Activated CD4-positive, CD25-positive, alpha-beta regulatory T cell (primary cell): Measurements from ENCODE around the gene ANO2.

Experiments used
- DNase-seq, 4 experiments: peaks; one replicate each; lab custom pipeline; 2025; lab: John Stamatoyannopoulos, UW

Gene ANO2

GRCh38 chr12:5723711-5724252, 221.3 kb downstream of the ANO2 start:
- no peak for DNase-seq

- no peak for DNase-seq
These were observed 222.0 kb downstream of the ANO2 start for GRCh38 chr12:5723071-5723470.

- DNase-seq = no peak
These were observed 224.6 kb downstream of the ANO2 start for GRCh38 chr12:5720381-5721005.

- DNase-seq = no peak
These were observed 226.4 kb downstream of the ANO2 start for GRCh38 chr12:5718680-5719079.

DNA sequence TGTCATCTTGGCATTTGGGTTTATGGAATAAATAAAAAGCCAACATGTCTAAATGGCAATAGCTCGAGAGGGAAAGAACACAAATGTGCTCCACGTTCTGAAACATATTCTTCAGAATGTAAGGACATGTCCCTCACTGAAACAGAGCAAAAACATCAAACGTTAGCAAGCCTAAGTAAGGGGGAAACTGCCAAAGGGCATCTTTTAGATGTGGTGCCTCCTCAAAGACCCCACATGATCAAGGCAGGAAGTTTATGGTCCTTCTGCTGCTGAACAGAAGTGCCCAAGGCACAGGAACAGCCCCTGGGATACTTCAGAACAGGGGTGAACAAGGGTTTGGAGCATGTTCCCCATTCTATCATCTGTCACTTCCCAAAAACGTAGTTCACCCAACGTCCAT, 227.0 kb downstream of the ANO2 start:
- DNase-seq = no peak

- DNase-seq = no peak
These were observed 228.1 kb downstream of the ANO2 start for GRCh38 chr12:5716976-5717375.

- DNase-seq = no peak
These were observed 228.9 kb downstream of the ANO2 start for GRCh38 chr12:5716201-5716600.

DNA sequence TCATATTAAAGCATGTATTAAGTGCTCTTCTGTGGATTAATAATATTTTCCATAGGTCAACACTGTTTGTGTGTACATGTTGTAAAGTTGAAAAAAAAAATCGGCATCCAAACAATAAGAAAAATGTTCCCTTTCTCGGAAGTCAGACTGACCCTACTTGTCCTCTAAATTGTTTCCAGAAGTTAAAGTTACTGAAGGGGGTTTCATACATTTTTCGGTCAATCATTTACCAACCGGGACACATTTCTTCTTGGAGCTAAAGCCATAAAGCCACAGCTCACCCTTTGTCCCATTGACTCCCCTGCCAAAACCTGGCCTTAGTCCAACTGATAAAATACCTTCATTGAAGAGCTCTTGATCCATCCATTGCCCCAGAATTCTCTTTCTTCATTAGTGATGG, 230.0 kb downstream of the ANO2 start:
- DNase-seq = no peak

- DNase-seq = no peak
These were observed 231.4 kb downstream of the ANO2 start for GRCh38 chr12:5713599-5714081.

GRCh38 chr12:5710260-5710878, 234.7 kb downstream of the ANO2 start:
- no peak for DNase-seq

- no peak for DNase-seq
These were observed 236.7 kb downstream of the ANO2 start for GRCh38 chr12:5708371-5708770.

DNA sequence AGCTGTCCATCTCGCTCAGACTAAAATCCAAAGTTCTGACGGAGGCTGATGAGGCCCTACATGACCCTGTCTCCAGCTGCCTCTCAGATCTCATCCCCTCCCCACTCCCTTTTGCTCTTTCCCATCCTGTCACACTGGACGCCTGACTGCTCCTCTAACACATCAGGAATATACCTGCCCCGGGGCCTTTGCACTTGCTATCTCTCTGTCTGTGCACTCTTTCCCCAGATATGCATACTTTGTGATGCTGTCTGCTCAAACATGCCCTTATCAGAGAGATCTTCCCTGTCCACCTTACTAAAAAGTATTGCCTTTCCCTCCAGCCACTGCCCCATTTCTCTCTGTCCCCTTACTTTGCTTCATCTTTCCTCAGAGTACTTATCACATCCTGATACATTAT, 238.8 kb downstream of the ANO2 start:
- DNase-seq = no peak

DNA sequence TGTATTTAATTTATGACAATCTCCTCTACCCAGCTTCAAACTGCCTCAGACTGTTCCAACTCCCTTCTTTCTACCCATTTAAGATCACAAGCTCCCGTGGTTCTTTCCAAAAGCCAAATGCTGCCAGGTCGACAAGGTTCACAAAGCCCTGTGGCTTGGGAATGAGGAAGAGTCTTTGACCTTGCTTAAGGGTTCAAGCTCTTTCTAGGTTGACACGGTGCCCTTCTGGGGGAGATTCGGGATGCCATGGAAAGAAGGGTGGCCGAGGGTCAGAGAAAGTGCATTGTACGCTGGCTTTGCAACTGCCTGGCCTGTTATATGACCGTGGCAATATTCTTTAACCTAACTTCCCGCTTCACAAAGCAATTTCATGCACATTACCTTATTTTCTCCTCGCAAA, 239.3 kb downstream of the ANO2 start:
- DNase-seq = no peak

- no peak for DNase-seq
These were observed 250.2 kb downstream of the ANO2 start for GRCh38 chr12:5694759-5695409.

GRCh38 chr12:5692850-5693249, 252.2 kb downstream of the ANO2 start:
- no peak for DNase-seq

- no peak for DNase-seq
These were observed 253.1 kb downstream of the ANO2 start for GRCh38 chr12:5691943-5692342.

DNA sequence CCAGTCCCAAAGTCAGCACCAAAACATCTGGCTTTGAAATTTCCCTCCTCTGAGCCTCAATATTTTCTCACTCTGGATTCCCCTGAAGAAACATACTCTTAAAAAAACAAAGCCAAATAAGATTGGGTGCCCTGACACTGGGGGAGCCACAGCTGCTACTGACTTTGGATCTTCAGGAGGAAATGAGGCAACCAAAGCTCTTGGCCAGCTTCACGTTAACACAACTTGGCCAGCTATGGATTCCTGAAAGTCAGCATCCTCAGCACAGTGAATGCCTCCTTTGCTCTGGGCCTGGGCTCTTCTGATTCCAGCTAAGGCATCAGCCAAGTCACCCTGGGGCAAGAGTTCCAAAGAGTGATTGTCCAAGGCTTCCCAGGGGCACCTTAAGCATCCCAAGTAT, 254.8 kb downstream of the ANO2 start:
- no peak for DNase-seq

- no peak for DNase-seq
These were observed 255.3 kb downstream of the ANO2 start for GRCh38 chr12:5689773-5690172.

- no peak for DNase-seq
These were observed 256.8 kb downstream of the ANO2 start for GRCh38 chr12:5688226-5688625.

GRCh38 chr12:5685935-5686334, 259.1 kb downstream of the ANO2 start:
- no peak for DNase-seq

DNA sequence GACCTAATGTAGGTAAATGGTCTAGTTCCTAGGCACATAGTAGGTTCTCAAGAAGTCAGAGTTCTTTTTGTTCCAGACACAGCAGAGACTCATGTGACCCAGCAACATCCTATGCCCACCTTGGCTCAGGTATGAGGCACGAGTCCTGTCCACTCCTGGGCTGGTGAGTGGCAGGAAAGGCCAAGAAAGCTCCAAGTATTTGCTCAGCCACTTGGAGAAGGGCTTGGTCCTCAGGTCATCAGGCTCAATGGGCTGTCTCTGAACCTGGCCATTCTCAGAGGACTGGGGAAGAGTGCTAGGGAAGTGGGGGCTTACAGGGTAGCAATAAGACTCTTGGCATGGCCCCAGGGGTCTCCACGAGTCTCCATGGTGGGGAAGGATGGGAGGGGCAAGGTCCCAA, 260.1 kb downstream of the ANO2 start:
- no peak for DNase-seq

- no peak for DNase-seq
These were observed 262.5 kb downstream of the ANO2 start for GRCh38 chr12:5682581-5682980.

DNA sequence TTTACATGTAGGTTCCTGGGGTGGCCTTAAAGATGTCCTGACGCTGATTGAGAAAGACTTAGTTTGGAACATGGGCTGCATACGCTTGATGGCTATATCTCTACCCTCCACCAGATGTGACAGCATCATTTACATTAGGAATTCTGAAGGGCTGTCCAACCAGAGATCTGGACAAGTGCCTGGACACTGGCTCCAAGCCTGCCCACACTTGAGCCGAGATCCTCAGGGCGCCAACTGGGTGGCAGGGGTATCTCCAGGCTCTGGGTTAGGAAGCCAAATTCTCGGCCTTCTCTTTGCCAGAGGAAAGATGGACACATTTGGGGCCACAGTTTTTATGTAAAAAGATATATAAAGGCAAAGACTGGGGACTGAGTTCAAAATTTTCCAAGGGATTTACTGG, 266.9 kb downstream of the ANO2 start:
- no peak for DNase-seq
